Measurements from ENCODE around the gene ATG10.
"Not testable (repeated sequence)": the region's sequence is repeated elsewhere in the genome, so short reads cannot be mapped to it uniquely, and the experiment has no call there.

ATG10 gene

GRCh38 chr5:81971712-81972491 lies at the start of gene ATG10:
Gene ATG10 (plus strand): TSS chr5:81972023. CDS start chr5:81987571, 15,548 bp downstream.
- no peak for FAIRE-seq

GRCh38 chr5:81922854-81923279 lies 49.0 kb upstream of the ATG10 start:
- FAIRE-seq, result no peak

GRCh38 chr5:81924442-81924841 lies 47.4 kb upstream of the ATG10 start:
- no peak for FAIRE-seq

GRCh38 chr5:81925009-81925408 lies 46.8 kb upstream of the ATG10 start:
- FAIRE-seq, result no peak

GRCh38 chr5:81925981-81926380 lies 45.8 kb upstream of the ATG10 start:
- FAIRE-seq, result no peak

GRCh38 chr5:81936066-81936465 lies 35.8 kb upstream of the ATG10 start:
- no peak for FAIRE-seq

GRCh38 chr5:81936750-81937149 lies 35.1 kb upstream of the ATG10 start:
- FAIRE-seq, result no peak

GRCh38 chr5:81942746-81943145 lies 29.1 kb upstream of the ATG10 start:
- FAIRE-seq, result no peak

GRCh38 chr5:81948349-81948748 lies 23.5 kb upstream of the ATG10 start:
- no peak for FAIRE-seq

GRCh38 chr5:81949462-81949861 lies 22.4 kb upstream of the ATG10 start:
- no peak for FAIRE-seq

- no peak for FAIRE-seq
Measured at GRCh38 chr5:81950996-81951395, 20.8 kb upstream of the ATG10 start.

GRCh38 chr5:81954796-81955195 lies 17.0 kb upstream of the ATG10 start:
- FAIRE-seq, result not testable (repeated sequence)

- not testable (repeated sequence) for FAIRE-seq
Measured at GRCh38 chr5:81958129-81958528, 13.7 kb upstream of the ATG10 start.

GRCh38 chr5:81961651-81962440 lies 10.0 kb upstream of the ATG10 start:
- no peak for FAIRE-seq

GRCh38 chr5:81963544-81963943 lies 8.3 kb upstream of the ATG10 start:
- no peak for FAIRE-seq

GRCh38 chr5:81965524-81965923 lies 6.3 kb upstream of the ATG10 start:
- no peak for FAIRE-seq

- FAIRE-seq, result no peak
Measured at GRCh38 chr5:81969226-81969625, 2.6 kb upstream of the ATG10 start.

- no peak for FAIRE-seq
Measured at GRCh38 chr5:81969912-81970311, 1.9 kb upstream of the ATG10 start.

- FAIRE-seq, result no peak
Measured at GRCh38 chr5:81971111-81971711, 612 bp upstream of the ATG10 start.

GRCh38 chr5:81972492-81972783 lies 615 bp downstream of the ATG10 start:
- no peak for FAIRE-seq

- FAIRE-seq, result no peak
Measured at GRCh38 chr5:81980160-81980559, 8.3 kb downstream of the ATG10 start.

- no peak for FAIRE-seq
Measured at GRCh38 chr5:81980598-81981260, 8.9 kb downstream of the ATG10 start.

GRCh38 chr5:81982172-81982685 lies 10.4 kb downstream of the ATG10 start:
- not testable (repeated sequence) for FAIRE-seq
